PFSK-1 (cell line): ENCODE data around the gene MCRIP1.

Source experiments
- FOXP2 ChIP-seq: optimal IDR thresholded peaks from 2 replicates; pipeline ENCODE3; 2011; ENCODE audit warnings: borderline replicate concordance, control low read depth, inconsistent platforms; ENCODE audit not compliant: insufficient read depth; ENCODE audit errors: extremely low read length, extremely low read depth
- POLR2AphosphoS5 ChIP-seq: IDR thresholded peaks from 2 replicates; pipeline ENCODE4 v1.6.1; 2012; ENCODE audit warnings: low read depth, mild to moderate bottlenecking, control low read depth, low read length, moderate library complexity
- SIN3A ChIP-seq: IDR thresholded peaks from 2 replicates; pipeline ENCODE4 v1.6.1; 2012; ENCODE audit warnings: mild to moderate bottlenecking, low read length, moderate library complexity, borderline replicate concordance; ENCODE audit not compliant: insufficient read depth
- TAF1 ChIP-seq: IDR thresholded peaks from 2 replicates; pipeline ENCODE4 v1.6.1; 2012; ENCODE audit warnings: low read length, control low read depth, borderline replicate concordance; ENCODE audit not compliant: insufficient read depth
- TF ChIP-seq, protein P1 (sequence below), 2 experiments: IDR thresholded peaks; 2 replicates each; pipeline versions ENCODE4 v1.6.1 to v1.8.0; 2011 to 2012; ENCODE audit warnings: low read depth in 2 of 2, low read length in 2 of 2, control low read depth in 1 of 2, inconsistent platforms in 1 of 2, mild to moderate bottlenecking in 1 of 2, moderate library complexity in 1 of 2; ENCODE audit not compliant: insufficient read depth in 1 of 2

MCRIP1 gene

DNA sequence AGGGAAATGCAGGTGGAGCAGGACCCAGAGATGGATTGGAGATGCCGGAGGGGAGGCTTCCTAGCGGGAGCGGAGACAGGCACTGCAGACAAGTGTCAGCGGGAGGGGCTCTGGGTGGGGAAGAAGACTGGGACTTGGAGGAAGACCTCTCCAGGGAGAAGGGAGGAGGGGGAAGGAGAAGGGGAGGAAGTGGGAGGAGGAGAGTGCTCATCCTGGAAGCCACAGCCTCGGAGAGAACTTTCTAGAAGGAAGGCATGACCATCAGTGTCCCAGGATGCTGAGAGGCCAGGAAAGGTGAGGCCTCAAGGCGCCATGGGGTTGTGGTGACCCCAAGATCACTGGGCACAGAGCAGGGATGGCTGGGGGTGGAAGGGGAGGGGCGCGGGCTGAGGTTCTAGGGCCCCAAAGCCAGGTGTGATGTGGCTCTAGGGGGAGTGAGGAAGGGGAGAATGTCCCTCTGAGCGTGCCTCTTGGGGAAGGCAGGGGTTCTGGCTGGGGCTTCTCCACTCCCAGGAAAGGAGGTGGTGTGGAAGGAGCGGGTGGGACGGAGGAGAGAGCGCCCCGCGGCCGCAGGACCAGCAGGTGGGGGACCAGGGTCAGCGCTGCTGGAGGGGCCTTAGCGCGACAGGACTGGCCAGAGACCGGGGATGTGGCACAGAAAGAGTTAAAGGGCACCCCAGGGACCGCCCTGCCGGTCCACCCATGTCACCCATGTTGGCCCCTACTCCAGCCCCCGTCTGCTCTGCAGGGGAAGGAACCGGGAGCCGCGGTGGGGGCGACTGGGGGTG, 30.0 kb downstream of the MCRIP1 start:
- TF ChIP-seq POLR2AphosphoS5 (no peak), FOXP2 (no peak), TAF1 (no peak), SIN3A (no peak)
- TF ChIP-seq, protein P1, sequence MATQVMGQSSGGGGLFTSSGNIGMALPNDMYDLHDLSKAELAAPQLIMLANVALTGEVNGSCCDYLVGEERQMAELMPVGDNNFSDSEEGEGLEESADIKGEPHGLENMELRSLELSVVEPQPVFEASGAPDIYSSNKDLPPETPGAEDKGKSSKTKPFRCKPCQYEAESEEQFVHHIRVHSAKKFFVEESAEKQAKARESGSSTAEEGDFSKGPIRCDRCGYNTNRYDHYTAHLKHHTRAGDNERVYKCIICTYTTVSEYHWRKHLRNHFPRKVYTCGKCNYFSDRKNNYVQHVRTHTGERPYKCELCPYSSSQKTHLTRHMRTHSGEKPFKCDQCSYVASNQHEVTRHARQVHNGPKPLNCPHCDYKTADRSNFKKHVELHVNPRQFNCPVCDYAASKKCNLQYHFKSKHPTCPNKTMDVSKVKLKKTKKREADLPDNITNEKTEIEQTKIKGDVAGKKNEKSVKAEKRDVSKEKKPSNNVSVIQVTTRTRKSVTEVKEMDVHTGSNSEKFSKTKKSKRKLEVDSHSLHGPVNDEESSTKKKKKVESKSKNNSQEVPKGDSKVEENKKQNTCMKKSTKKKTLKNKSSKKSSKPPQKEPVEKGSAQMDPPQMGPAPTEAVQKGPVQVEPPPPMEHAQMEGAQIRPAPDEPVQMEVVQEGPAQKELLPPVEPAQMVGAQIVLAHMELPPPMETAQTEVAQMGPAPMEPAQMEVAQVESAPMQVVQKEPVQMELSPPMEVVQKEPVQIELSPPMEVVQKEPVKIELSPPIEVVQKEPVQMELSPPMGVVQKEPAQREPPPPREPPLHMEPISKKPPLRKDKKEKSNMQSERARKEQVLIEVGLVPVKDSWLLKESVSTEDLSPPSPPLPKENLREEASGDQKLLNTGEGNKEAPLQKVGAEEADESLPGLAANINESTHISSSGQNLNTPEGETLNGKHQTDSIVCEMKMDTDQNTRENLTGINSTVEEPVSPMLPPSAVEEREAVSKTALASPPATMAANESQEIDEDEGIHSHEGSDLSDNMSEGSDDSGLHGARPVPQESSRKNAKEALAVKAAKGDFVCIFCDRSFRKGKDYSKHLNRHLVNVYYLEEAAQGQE (IDR thresholded peaks at IDR 0.05; ENCODE audit: insufficient read depth in 1 of 2, low read depth in 2 of 2, low read length in 2 of 2): no peak

DNA sequence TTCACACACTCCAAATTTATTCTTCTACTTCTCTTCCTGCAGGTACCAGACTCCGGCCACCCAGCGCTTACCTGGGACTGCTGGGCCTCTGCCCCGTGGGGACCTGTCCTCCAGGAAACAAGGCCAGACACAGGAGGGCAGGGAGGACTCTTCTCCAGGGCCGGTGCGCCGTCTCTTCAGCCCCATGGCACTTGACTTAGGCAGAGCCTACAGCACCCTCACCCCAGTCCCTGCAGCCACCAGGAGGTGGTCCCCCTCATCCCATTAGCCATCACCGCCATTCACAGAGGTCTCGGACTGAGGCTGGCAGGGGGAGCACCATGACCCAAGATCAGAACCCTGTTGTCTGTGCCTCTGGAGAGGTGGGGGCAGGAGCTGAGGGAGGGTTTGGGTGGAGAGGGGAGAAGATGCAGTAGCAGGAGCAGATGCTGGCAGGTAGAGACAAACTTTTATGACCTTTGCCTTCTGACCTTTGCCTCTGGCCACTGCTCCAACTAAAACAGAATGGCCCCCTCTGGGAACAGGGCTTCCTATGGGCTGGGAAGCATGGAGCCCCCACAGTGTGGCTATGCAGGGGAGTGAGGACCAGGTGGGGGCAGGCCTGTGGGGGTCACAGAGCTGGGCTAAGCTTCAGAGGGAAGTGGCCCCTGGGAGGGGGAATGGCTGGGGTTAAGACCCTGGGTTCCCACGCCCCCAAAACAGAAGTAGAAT, 30.9 kb downstream of the MCRIP1 start:
- TF ChIP-seq, protein P1 (IDR thresholded peaks at IDR 0.05; ENCODE audit: insufficient read depth in 1 of 2, low read depth in 2 of 2, low read length in 2 of 2): no peak
- TF ChIP-seq FOXP2 (no peak), POLR2AphosphoS5 (no peak), TAF1 (no peak), SIN3A (no peak)

DNA sequence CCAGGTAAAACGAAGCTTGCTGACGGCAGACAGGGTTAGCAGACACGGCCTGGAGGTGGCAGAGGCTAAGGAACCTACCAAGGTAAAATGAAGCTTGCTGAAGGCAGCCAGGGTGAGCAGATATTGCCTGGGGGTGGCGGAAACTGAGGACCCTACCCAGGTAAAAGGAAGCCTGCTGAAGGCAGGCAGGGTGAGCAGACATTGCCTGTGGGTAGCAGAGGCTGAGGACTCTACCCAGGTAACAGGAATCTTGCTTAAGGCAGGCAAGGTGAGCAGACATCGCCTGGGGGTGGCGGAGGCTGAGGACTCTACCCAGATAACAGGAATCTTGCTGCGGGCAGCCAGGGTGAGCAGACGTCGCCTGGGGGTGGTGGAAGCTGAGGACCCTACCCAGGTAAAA, 31.8 kb downstream of the MCRIP1 start:
- no peak for TF ChIP-seq TAF1

DNA sequence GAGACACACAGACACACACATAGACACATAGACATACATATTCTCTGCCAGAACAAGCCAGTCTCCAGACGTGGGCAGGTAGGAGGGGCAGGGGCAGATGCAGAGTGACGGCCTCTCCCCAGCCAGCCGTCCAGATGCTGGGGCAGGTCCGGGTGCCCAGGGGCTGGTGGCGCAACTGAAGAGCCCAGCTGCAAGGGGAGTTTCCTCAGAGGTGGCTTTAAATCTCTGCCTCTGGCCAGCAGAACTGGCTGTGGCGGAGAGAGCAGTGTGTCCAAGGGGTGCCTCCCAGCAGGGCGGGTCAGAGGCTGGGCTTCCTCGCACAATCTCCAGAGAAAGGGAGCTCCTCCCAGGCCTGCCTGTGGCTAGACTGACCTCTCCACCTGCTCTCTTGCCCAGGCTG, 38.6 kb downstream of the MCRIP1 start:
- TF ChIP-seq POLR2AphosphoS5: no peak
- TF ChIP-seq, protein P1 (IDR thresholded peaks at IDR 0.05; ENCODE audit: insufficient read depth in 1 of 2, low read depth in 2 of 2, low read length in 2 of 2): no peak
- TF ChIP-seq FOXP2: no peak
- no peak for TF ChIP-seq TAF1
- no peak for TF ChIP-seq SIN3A

GRCh38 chr17:81794074-81794476, 39.0 kb downstream of the MCRIP1 start:
- TF ChIP-seq, protein P1 (IDR thresholded peaks at IDR 0.05; ENCODE audit: insufficient read depth in 1 of 2, low read depth in 2 of 2, low read length in 2 of 2): no peak
- TF ChIP-seq POLR2AphosphoS5 (no peak), FOXP2 (no peak), TAF1 (no peak), SIN3A (no peak)
